Measurements from ENCODE around the gene NLRC5. TPM values are rescaled to one million over a fixed set of nuclear protein-coding genes. Genes with fewer than 3 reads are reported as not detected.
A peak's percentile ranks its signal among the peaks of the same experiment; 100 is the strongest.

Gene NLRC5, protein sequence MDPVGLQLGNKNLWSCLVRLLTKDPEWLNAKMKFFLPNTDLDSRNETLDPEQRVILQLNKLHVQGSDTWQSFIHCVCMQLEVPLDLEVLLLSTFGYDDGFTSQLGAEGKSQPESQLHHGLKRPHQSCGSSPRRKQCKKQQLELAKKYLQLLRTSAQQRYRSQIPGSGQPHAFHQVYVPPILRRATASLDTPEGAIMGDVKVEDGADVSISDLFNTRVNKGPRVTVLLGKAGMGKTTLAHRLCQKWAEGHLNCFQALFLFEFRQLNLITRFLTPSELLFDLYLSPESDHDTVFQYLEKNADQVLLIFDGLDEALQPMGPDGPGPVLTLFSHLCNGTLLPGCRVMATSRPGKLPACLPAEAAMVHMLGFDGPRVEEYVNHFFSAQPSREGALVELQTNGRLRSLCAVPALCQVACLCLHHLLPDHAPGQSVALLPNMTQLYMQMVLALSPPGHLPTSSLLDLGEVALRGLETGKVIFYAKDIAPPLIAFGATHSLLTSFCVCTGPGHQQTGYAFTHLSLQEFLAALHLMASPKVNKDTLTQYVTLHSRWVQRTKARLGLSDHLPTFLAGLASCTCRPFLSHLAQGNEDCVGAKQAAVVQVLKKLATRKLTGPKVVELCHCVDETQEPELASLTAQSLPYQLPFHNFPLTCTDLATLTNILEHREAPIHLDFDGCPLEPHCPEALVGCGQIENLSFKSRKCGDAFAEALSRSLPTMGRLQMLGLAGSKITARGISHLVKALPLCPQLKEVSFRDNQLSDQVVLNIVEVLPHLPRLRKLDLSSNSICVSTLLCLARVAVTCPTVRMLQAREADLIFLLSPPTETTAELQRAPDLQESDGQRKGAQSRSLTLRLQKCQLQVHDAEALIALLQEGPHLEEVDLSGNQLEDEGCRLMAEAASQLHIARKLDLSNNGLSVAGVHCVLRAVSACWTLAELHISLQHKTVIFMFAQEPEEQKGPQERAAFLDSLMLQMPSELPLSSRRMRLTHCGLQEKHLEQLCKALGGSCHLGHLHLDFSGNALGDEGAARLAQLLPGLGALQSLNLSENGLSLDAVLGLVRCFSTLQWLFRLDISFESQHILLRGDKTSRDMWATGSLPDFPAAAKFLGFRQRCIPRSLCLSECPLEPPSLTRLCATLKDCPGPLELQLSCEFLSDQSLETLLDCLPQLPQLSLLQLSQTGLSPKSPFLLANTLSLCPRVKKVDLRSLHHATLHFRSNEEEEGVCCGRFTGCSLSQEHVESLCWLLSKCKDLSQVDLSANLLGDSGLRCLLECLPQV (N-terminal part only)
- total RNA-seq: 2.0 TPM

- DNase-seq: peak; percentile 83
Measured at GRCh38 chr16:56988948-56989945, at the start of gene NLRC5. Gene NLRC5, plus strand, starts transcription at chr16:56989557. Its CDS starts 31,156 bp downstream, at chr16:57020713.

DNA sequence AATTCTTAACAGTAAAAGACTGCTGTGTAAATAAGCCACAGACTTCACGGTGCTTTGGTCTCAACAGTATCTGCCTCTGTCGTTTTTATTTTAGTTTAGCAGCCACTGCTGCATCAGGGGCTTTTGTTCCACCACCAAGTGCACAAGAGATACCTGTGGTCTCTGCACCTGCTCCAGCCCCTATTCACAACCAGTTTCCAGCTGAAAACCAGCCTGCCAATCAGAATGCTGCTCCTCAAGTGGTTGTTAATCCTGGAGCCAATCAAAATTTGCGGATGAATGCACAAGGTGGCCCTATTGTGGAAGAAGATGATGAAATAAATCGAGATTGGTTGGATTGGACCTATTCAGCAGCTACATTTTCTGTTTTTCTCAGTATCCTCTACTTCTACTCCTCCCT is 49.6 kb upstream of the NLRC5 start:
- no peak for DNase-seq

DNA sequence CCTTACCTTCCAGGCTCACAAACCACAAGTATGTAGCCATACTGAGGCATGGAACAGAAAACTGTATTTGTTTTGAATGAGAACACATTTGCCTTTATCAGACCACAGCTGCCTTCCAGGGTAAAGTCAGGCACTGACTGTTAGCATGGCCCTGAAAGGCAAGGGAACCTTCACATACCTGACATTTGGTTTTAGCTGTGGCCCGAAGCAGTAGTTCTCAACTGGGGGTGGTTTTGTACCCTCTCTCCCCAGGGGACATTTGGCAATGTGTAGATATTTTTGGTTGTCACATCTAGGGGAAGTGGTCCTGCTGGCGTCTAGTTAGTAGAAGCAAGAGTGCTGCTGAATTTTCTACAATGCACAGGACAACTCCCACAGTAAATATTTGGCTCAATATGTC is 48.3 kb upstream of the NLRC5 start:
- DNase-seq: no peak

- no peak for DNase-seq
Measured at GRCh38 chr16:56941856-56942331, 47.5 kb upstream of the NLRC5 start.

DNA sequence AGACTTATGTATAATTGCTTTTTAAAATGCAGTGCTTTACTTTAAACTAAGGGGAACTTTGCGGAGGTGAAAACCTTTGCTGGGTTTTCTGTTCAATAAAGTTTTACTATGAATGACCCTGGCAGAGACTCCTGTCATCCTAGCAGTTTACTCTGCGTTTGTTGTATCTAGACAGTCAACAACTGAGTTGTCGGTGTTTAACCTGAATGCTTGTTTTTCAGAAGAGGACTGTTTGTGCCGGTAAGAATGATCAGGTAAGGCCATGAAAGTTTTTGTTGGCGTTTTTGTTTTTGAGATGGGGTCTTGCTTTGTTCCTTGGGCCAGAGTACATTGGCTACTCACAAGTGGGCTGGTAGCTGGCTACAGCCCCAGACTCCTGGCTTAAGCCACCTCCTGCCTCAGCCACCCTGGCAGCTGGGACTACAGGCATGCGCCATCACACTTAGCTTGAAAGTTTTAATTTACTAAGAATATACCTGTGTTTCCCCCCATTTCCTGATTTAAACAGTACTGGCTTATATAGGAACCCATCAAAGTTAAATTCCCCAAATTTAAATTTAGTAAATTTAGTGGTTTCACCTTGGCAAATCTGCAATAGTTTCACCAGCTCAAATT is 45.5 kb upstream of the NLRC5 start:
- DNase-seq: no peak

DNA sequence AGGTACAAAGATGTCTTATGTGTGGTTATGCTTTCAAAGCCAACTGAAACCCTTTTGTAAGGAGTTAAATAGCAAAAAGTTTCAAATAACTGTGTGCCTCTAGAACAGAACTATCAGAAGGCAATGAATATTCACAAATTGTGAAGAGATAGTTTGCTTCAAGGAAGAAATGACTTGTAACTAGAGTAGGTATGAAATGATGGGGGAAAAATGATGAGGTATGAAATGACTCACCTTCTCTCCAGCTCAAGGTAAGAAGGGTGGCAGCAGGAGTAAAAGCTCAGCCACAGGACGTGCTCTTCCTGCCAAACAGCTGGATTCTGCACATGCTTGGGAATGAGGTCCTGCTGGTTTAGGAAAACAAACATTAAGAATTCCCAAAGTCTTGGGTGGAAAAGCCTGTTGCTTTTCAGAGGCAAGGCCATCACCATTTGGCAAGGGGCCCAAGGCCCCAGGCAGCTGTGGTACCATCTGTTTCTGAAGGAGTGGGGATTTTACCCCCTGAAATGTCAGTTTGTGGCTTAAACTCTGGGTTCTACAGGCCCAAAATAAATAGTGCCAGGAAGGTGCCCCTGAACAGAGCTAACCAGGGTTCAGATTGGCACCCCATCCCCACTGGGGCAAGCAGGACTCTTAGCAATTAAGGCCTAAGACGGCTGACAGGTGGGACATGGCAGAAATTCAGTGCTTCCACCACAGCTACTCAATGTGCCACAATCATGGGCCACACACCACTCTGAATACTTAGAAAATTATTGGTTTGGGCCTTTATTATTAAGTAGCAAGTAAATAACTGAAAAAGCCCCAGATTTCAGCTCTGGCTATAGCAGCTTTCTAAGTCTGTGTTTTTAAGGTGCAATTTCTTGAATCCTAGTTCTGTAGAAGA is 44.2 kb upstream of the NLRC5 start:
- DNase-seq: no peak

DNA sequence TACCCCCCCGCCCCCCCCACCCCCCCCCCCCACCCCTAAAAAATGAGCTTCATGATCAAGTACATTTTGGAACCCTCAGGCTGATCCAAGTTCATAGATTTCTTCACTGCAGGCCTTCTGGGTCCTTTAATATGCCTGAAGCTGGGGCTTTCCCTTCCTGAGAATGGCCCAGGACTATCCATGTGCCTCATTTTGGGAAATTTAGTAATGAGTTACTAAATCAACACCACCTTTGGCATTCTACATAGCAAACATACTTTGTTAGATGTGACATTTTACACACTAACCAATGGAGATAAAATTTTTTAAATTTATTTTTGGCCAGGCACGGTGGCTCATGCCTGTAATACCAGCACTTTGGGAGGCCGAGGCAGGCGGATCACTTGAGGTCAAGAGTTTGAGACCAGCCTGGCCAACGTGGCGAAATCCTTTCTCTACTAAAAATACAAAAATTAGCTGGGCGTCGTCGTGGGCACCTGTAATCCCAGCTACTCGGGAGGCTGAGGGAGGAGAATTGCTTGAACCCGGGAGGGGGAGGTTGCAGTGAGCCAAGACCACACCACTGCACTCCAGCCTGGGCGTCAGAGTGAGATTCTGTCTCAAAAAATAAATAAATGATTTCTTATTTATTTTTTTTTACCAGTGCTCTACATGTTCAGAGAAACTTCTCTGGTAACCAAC is 43.4 kb upstream of the NLRC5 start:
- no peak for DNase-seq

- no peak for DNase-seq
Measured at GRCh38 chr16:56946767-56947603, 42.4 kb upstream of the NLRC5 start.

- no peak for DNase-seq
Measured at GRCh38 chr16:56947604-56947995, 41.8 kb upstream of the NLRC5 start.

DNA sequence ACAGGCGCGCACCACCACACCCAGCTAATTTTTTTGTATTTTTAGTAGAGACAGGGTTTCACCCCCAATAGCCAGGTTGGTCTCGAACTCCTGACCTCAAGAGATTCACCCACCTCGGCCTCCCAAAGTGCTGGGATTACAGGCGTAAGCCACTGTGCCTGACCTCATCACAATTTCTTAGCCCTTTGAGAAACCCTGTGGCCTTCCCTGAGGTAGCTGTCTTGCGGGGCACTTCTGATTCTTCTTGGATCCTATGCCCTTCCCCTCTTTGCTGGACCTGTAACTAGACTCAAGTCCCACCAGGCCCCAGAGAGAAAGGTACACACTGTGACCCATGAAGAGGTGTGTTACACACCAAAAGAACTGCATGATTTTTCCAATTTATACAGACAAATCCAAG is 41.1 kb upstream of the NLRC5 start:
- DNase-seq: no peak

DNA sequence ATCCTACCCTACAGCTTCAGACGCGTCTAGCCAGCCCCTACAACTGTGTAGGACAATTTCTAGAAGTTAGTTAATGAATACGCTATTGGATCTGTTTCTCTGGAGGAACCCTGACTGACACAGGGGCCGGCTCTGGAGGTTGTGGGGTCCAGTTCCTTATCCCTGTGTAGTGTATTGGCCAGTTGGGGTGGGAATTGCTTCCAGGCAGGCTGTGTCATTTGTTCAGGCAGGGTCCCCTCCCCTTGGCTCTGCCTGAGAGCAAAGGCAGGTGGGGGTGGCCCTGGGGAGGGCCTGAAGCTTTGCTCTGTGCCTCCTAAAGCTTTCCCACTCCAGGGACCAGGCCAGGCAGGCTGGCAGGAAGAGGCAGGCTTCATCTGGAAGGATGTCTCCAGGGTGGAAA is 39.3 kb upstream of the NLRC5 start:
- DNase-seq: no peak

GRCh38 chr16:56950455-56950854 is 38.9 kb upstream of the NLRC5 start:
- no peak for DNase-seq

GRCh38 chr16:56950881-56951771 is 38.2 kb upstream of the NLRC5 start:
- DNase-seq: no peak

DNA sequence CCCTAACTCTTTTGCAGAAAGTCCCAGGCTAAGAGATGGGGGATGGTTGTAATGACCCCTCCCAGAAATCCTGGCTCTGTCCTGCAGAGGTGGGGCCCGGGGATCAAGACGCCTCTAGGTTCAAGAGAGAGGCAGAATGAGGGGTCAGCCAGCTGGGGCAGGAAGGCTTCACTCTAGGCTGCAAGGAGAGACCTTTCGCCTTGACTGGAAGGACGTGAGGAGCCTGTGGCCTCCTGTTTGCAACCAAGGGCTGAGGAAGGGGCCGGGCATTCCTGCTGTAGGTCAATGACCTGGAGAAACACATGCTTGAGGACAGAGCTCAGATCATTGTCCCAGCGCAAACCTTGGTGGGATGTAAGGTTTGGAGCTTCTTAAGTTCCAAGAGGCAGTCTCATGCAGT is 36.4 kb upstream of the NLRC5 start:
- no peak for DNase-seq

DNA sequence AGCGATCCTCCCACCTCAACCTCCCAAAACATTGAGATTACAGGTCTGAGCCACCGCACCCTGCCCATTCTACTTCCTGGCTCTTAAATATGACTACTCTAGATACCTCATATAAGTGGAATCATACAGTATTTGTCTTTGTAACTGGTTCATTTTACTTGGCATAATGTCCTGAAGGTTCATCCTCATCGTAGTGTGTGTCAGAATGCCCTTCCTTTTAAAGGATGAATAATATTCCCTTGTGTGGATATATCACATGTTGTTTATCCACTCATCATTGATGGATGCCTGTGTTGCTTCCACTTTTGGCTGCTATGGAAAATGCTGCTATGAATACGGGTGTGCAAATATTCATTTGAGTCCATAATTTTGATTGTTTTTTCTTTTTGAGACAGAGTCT is 33.3 kb upstream of the NLRC5 start:
- no peak for DNase-seq

- DNase-seq: no peak
Measured at GRCh38 chr16:56956756-56957155, 32.6 kb upstream of the NLRC5 start.

- DNase-seq: no peak
Measured at GRCh38 chr16:56960681-56961281, 28.6 kb upstream of the NLRC5 start.

Measured in occipital lobe (tissue), 2 donors.